ENCODE data around the gene TMEM184B.
"Not testable (repeated sequence)": the region's sequence is repeated elsewhere in the genome, so short reads cannot be mapped to it uniquely, and the experiment has no call there.

The TMEM184B gene

GRCh38 chr22:38201711-38202436 lies 70.9 kb downstream of the TMEM184B start, which contains the start of gene MAFF:
MAFF (plus strand) TSS chr22:38201994; CDS start chr22:38213854, 11,860 bp downstream.
- DNase-seq: peak; percentile 30

- DNase-seq: no peak
These were observed 71.5 kb downstream of the TMEM184B start for GRCh38 chr22:38201371-38201710.

- DNase-seq: no peak
These were observed 72.8 kb downstream of the TMEM184B start for GRCh38 chr22:38199826-38200559.

GRCh38 chr22:38196791-38197419 lies 75.9 kb downstream of the TMEM184B start:
- DNase-seq: peak; percentile 17

GRCh38 chr22:38193580-38193979 lies 79.2 kb downstream of the TMEM184B start:
- DNase-seq: no peak

GRCh38 chr22:38192475-38192863 lies 80.3 kb downstream of the TMEM184B start:
- no peak for DNase-seq

GRCh38 chr22:38191731-38192474 lies 80.9 kb downstream of the TMEM184B start:
- DNase-seq: no peak

GRCh38 chr22:38191055-38191454 lies 81.8 kb downstream of the TMEM184B start:
- no peak for DNase-seq

GRCh38 chr22:38190581-38190980 lies 82.2 kb downstream of the TMEM184B start:
- DNase-seq: no peak

- DNase-seq: no peak
These were observed 83.7 kb downstream of the TMEM184B start for GRCh38 chr22:38189104-38189503.

GRCh38 chr22:38187413-38188212 lies 85.2 kb downstream of the TMEM184B start:
- no peak for DNase-seq

- DNase-seq: no peak
These were observed 86.4 kb downstream of the TMEM184B start for GRCh38 chr22:38186429-38186828.

GRCh38 chr22:38184788-38185187 lies 88.0 kb downstream of the TMEM184B start:
- no peak for DNase-seq

GRCh38 chr22:38181453-38182200 lies 91.2 kb downstream of the TMEM184B start, which contains the start of gene PLA2G6:
PLA2G6 (minus strand) TSS chr22:38181830; CDS start chr22:38169426, 12,404 bp downstream.
- DNase-seq: peak; percentile 82

- no peak for DNase-seq
These were observed 91.9 kb downstream of the TMEM184B start for GRCh38 chr22:38180841-38181452.

GRCh38 chr22:38178605-38178937 lies 94.2 kb downstream of the TMEM184B start:
- not testable (repeated sequence) for DNase-seq

GRCh38 chr22:38177926-38178604 lies 94.7 kb downstream of the TMEM184B start:
- DNase-seq: no peak

- DNase-seq: not testable (repeated sequence)
These were observed 95.3 kb downstream of the TMEM184B start for GRCh38 chr22:38177571-38177925.

GRCh38 chr22:38177044-38177443 lies 95.8 kb downstream of the TMEM184B start:
- DNase-seq: no peak

GRCh38 chr22:38176170-38176741 lies 96.6 kb downstream of the TMEM184B start:
- no peak for DNase-seq
